Pancreas (tissue), 10 donors: ENCODE data around the gene TMCC1. TPM values are rescaled to one million over a fixed set of nuclear protein-coding genes. Genes with fewer than 3 reads are reported as not detected.

ENCODE experiments used
- ATAC-seq, 4 donors: fragments of 200-7000 bp; cut with Tn5 transposase; one replicate each; pipeline versions ENCODE4 v1.8.0 to v1.9.1; 2020; ENCODE audit warnings: mild to moderate bottlenecking in 4 of 4, moderate library complexity in 4 of 4
- DNase-seq, 6 donors: peaks; one replicate each; pipeline ENCODE4 v3.0.0-alpha.2; 2020
- FAIRE-seq: peaks from 2 replicates; lab custom pipeline; 2012; peaks lifted over from hg19 to GRCh38; lab: Jason Lieb, UNC
- H3K27ac ChIP-seq, 4 donors: fragments of 200-600 bp; sonication (generic); 1 replicate in 3 of 4; 2 replicates in 1 of 4; pipeline versions ENCODE4 v1.5.0 to v1.8.0; 2020
- H3K27me3 ChIP-seq, 4 donors: fragments of 200-600 bp; one replicate each; pipeline ENCODE4 v1.8.0; 2021
- H3K36me3 ChIP-seq, 3 donors: fragments of 200-600 bp; sonication (generic) in 1 of 3; one replicate each; pipeline versions ENCODE4 v1.5.0 to v1.8.0; 2020 to 2021
- H3K4me1 ChIP-seq, 3 donors: fragments of 200-600 bp; one replicate each; pipeline ENCODE4 v1.8.0; 2021
- H3K4me3 ChIP-seq, 4 donors: fragments of 200-600 bp; sonication (generic) in 2 of 4; one replicate each; pipeline versions ENCODE4 v1.5.0 to v1.8.0; 2020 to 2021
- H3K9me3 ChIP-seq, 4 donors: fragments of 200-600 bp; one replicate each; pipeline ENCODE4 v1.8.0; 2021
- WGBS, 2 donors: extraction: QIAGEN DNeasy Blood & Tissue Kit; methylation state at CpG; one replicate each; pipeline ENCODE4 v1.1.7; 2013; 5-methylcytosine and 5-hydroxymethylcytosine counted together
- intact Hi-C, 3 donors: fragments of 100-400 bp; cut with DNase I; formaldehyde crosslinking; loops; one replicate each; pipeline versions ENCODE4 v1.11.1 to v1.14.2; 2022
- polyA plus RNA-seq, 2 donors: library from polyadenylated mRNA; stranded (reverse); fragments of 200-250 nt; gene quantifications; one replicate each; pipeline ENCODE4 v1.2.3, GENCODE V29; 2013
- total RNA-seq, 6 donors: library from RNA; stranded (reverse); fragmentation: NEBNext Ultra II Directional in 4 of 6; extraction: Animal tissue kit (Norgen Biotek cat#: 25700) in 4 of 6; gene quantifications; one replicate each; pipeline versions ENCODE4 v1.2.1 to v1.2.4, GENCODE V29; 2021 to 2023
- TF ChIP-seq, protein P1 (sequence below), 4 donors: fragments of 200-600 bp; sonication (generic) in 3 of 4; IDR thresholded peaks; one replicate each; pipeline versions ENCODE4 v1.5.0 to v1.8.0; 2021; ENCODE audit warnings: antibody characterized with exemption in 4 of 4
- donor health status: healthy with polysubstance abuse.
- donor health status: DM: no; HTN: no; CAD: no; lungs with moderate emphysema.
- donor health status: DM: no; HTN: no; CAD: no.
- donor health status: control.
- donor health status: control.
- donor health status: Bipolar disorder and iron deficiency.
- donor health status: DM: yes; HTN: yes; CAD: no.
- donor health status: DM: no; HTN: no; CAD: no.
- donor health status: DM: no; HTN: no; CAD: no.
- donor health status: DM: yes; HTN: yes; CAD: no.

The TMCC1 gene
- total and polyA plus RNA-seq, 8 donors: 5.6 to 27.5 (median 16.9) TPM

GRCh38 chr3:129607391-129608068 lies 286.0 kb downstream of the TMCC1 start:
- DNase-seq (no peak), FAIRE-seq (no peak), ATAC-seq (no peak)
- TF ChIP-seq, protein P1, sequence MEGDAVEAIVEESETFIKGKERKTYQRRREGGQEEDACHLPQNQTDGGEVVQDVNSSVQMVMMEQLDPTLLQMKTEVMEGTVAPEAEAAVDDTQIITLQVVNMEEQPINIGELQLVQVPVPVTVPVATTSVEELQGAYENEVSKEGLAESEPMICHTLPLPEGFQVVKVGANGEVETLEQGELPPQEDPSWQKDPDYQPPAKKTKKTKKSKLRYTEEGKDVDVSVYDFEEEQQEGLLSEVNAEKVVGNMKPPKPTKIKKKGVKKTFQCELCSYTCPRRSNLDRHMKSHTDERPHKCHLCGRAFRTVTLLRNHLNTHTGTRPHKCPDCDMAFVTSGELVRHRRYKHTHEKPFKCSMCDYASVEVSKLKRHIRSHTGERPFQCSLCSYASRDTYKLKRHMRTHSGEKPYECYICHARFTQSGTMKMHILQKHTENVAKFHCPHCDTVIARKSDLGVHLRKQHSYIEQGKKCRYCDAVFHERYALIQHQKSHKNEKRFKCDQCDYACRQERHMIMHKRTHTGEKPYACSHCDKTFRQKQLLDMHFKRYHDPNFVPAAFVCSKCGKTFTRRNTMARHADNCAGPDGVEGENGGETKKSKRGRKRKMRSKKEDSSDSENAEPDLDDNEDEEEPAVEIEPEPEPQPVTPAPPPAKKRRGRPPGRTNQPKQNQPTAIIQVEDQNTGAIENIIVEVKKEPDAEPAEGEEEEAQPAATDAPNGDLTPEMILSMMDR (IDR thresholded peaks at IDR 0.05): no peak
- Histone ChIP-seq H3K36me3 (no peaks in the 10 kb centered on the region), H3K9me3 (no peaks in the 10 kb centered on the region), H3K4me3 (peak overlapping the region in 3 of 4 donors; percentile 28 to 53 (median 40)), H3K27me3 (no peaks in the 10 kb centered on the region), H3K27ac (peak overlapping the region in 3 of 4 donors; percentile 46 to 72 (median 63)), H3K4me1 (peaks cover 4 to 15% (median 7%) of the 10 kb centered on the region in 3 donors)
- 59 to 67% methylated on average over 18 of the region's 18 CpGs for WGBS, 2 donors
- intact Hi-C loops: no loop called here

DNA sequence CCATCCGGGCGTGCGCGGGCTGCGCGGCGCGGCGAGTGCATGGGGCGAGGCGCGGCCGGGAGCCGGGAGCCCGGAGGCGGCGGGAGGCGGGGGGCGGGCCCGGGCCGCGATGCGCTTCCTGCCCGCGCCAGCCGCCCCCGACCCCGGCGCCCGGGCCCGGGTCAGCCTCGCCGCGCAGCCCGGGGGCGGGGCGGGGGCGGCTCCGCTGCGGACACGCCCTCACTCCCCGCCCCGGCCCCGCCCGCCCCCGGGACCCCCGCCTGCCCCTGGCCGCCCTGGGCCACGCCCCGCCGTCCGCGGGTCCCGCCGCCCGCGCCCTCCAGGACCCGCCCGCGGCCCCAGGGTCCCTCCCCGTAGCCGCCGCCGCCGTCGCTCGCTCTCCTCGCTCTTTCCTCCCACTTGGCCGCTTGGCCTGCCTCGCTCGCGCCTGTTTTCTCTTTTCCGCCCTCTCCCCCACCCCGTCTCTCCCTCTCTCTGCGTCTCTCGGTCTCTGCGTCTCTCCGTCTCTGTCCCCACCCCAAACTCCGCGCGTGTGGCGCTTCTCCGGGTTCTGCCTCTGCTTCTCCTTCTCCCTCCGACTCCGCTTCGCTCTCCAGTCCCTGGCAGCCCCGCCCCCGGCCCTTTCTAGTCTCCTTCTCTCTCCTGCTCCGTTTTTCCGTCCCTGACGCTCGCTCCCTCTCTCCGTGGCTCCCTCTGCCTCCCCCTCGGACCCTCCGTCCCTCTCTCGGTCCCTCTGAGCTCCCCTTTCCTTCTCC lies 286.7 kb downstream of the TMCC1 start, which contains the start of gene PLXND1:
TSS of gene PLXND1 (minus strand) at position 41 of the 755 bp plus-strand sequence. CDS start at position 4, 37 bp downstream.
- Histone ChIP-seq H3K9me3 (no peaks in the 10 kb centered on the region), H3K4me3 (peak within 1 kb of the TSS; percentile 31 to 65 (median 38)), H3K27me3 (no peaks in the 10 kb centered on the region), H3K27ac (peak within 1 kb of the TSS in 3 of 4 donors; percentile 46 to 72 (median 63)), H3K4me1 (peaks cover 4 to 15% (median 7%) of the 10 kb centered on the region in 3 donors), H3K36me3 (no peaks in the 10 kb centered on the region)
- TF ChIP-seq, protein P1 (IDR thresholded peaks at IDR 0.05): no peak
- 2 to 3% methylated on average over 34 to 96 of the region's 96 CpGs for WGBS, 2 donors
- intact Hi-C loops: no loop called here
- ATAC-seq (peak; percentile 39 to 72 (median 59)), DNase-seq (peak in 5 of 6 donors; percentile 37 to 82 (median 68)), FAIRE-seq (no peak)

GRCh38 chr3:129605922-129606635 lies 287.4 kb downstream of the TMCC1 start:
- TF ChIP-seq, protein P1 (IDR thresholded peaks at IDR 0.05): no peak
- H3K27me3 ChIP-seq: no peaks in the 10 kb centered on the region
- H3K36me3 ChIP-seq: no peaks in the 10 kb centered on the region
- intact Hi-C loops: no loop called here
- H3K4me3 ChIP-seq: peak overlapping the region; percentile 31 to 65 (median 38)
- H3K9me3 ChIP-seq: no peaks in the 10 kb centered on the region
- FAIRE-seq (no peak), DNase-seq (peak in 4 of 6 donors; percentile 47 to 80 (median 68)), ATAC-seq (peak; percentile 11 to 34 (median 18))
- WGBS, 2 donors: 2 to 4% methylated on average over 71 to 98 of the region's 98 CpGs
- peak overlapping the region in 3 of 4 donors; percentile 2 to 54 (median 34) for H3K27ac ChIP-seq
- H3K4me1 ChIP-seq: peaks cover 4 to 15% (median 7%) of the 10 kb centered on the region in 3 donors

- intact Hi-C loops: no loop called here
- 11 to 17% methylated on average over 78 to 98 of the region's 98 CpGs for WGBS, 2 donors
Observed at GRCh38 chr3:129605203-129605921, 288.1 kb downstream of the TMCC1 start.

More at GRCh38 chr3:129605203-129605921, 288.1 kb downstream of the TMCC1 start:
- peak in 2 of 6 donors; percentile 43 to 74 for DNase-seq
- H3K27ac ChIP-seq: peak overlapping the region in 3 of 4 donors; percentile 2 to 54 (median 34)
- no peaks in the 10 kb centered on the region for H3K36me3 ChIP-seq
- H3K27me3 ChIP-seq: no peaks in the 10 kb centered on the region
- TF ChIP-seq, protein P1 (IDR thresholded peaks at IDR 0.05): no peak
- ATAC-seq: peak in 3 of 4 donors; percentile 3 to 15 (median 12)
- FAIRE-seq: no peak
- peaks cover 4 to 15% (median 7%) of the 10 kb centered on the region in 3 donors for H3K4me1 ChIP-seq
- H3K4me3 ChIP-seq: peak overlapping the region; percentile 31 to 65 (median 38)
- H3K9me3 ChIP-seq: no peaks in the 10 kb centered on the region
